Brain microvascular endothelial cell (primary cell): ENCODE measurements around the gene ICE2.
"Not testable (repeated sequence)": the region's sequence is repeated elsewhere in the genome, so short reads cannot be mapped to it uniquely, and the experiment has no call there.

ENCODE experiments used
- DNase-seq: peaks from one replicate; pipeline ENCODE4 v3.0.0-alpha.2; 2020
- H3K27ac ChIP-seq: fragments of 250-450 bp; sonication (Bioruptor Pico); 2 replicates; pipeline ENCODE4 v1.5.1; 2020; ENCODE audit warnings: mild to moderate bottlenecking, moderate library complexity
- H3K27me3 ChIP-seq: fragments of 250-450 bp; sonication (Bioruptor Pico); replicated peaks from 2 replicates; pipeline ENCODE4 v1.5.1; 2020; ENCODE audit warnings: mild to moderate bottlenecking
- H3K36me3 ChIP-seq: fragments of 250-450 bp; sonication (Bioruptor Pico); replicated peaks from 2 replicates; pipeline ENCODE4 v1.5.1; 2020; ENCODE audit warnings: mild to moderate bottlenecking
- H3K4me3 ChIP-seq: 2 replicates; pipeline ENCODE4 v1.5.1; 2011; ENCODE audit warnings: low read depth, mild to moderate bottlenecking, control low read depth, low read length, moderate library complexity
- in situ Hi-C: cut with HindIII; loops from 2 replicates; pipeline ENCODE4 v1.10.0; 2017; ENCODE audit warnings: low sequenced_read_pairs, low pct_ligation_motif_present
- TF ChIP-seq, protein P1 (sequence below): IDR thresholded peaks from 2 replicates; pipeline ENCODE4 v1.5.1; 2011; ENCODE audit warnings: low read depth, mild to moderate bottlenecking, moderate library complexity, low read length, control low read depth, inconsistent platforms; ENCODE audit errors: missing control alignments

The ICE2 gene

DNA sequence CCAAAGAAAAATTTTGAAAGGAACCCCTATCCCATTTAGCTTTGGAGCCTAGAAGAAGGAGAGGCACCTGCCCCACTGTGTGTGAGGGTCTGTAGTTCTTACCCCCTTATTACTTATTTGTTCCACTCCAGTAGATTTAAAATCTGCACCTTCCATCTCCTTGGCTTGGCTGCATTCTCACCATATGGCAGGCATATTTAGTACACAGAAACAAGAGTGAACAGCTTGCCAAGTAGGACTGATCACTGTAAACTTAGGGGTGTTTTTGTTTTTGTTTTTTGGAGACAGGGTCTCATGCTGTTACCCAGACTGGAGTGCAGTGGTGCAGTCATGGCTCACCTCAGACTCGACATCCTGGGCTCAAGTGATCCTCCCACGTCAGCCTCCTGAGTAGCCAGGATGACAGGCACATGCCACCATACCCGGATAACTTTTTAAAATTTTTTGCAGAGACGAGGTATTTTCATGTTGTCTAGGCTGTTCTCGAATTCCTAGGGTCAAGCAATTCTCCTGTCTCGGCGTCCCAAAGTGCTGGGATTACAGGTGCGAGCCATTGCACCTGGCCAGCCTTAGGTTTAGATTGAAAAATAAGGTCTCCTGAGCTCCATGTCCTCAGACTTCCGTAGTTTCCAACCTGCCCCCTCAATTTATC, 67.0 kb downstream of the ICE2 start:
- in situ Hi-C loops, result no loop called here
- DNase-seq, result no peak
- TF ChIP-seq, protein P1, sequence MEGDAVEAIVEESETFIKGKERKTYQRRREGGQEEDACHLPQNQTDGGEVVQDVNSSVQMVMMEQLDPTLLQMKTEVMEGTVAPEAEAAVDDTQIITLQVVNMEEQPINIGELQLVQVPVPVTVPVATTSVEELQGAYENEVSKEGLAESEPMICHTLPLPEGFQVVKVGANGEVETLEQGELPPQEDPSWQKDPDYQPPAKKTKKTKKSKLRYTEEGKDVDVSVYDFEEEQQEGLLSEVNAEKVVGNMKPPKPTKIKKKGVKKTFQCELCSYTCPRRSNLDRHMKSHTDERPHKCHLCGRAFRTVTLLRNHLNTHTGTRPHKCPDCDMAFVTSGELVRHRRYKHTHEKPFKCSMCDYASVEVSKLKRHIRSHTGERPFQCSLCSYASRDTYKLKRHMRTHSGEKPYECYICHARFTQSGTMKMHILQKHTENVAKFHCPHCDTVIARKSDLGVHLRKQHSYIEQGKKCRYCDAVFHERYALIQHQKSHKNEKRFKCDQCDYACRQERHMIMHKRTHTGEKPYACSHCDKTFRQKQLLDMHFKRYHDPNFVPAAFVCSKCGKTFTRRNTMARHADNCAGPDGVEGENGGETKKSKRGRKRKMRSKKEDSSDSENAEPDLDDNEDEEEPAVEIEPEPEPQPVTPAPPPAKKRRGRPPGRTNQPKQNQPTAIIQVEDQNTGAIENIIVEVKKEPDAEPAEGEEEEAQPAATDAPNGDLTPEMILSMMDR, result no peak
- no peaks in the 10 kb centered on the region for H3K36me3 ChIP-seq
- no peak overlapping the region for H3K4me3 ChIP-seq
- no peaks in the 10 kb centered on the region for H3K27me3 ChIP-seq
- no peak overlapping the region for H3K27ac ChIP-seq

DNA sequence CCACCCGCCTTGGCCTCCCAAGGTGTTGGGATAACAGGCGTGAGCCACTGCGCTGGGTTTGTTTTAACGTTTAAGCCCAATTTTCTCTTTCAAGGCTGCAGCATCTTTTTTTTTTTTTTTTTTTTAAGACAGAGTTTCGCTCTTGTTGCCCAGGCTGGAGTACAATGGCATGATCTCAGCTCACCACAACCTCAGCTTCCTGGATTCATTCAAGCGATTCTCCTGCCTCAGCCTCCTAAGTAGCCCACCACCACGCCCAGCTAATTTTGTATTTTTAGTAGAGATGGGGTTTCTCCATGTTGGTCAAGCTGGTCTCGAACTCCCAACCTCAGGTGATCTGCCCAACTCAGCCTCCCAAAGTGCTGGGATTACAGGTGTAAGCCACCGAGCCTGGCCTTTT, 68.6 kb downstream of the ICE2 start:
- H3K27ac ChIP-seq, DNase-seq, H3K36me3 ChIP-seq, in situ Hi-C loops, H3K27me3 ChIP-seq, H3K4me3 ChIP-seq: not testable (repeated sequence)

- H3K36me3 ChIP-seq, result no peaks in the 10 kb centered on the region
- H3K4me3 ChIP-seq, result no peak overlapping the region
- TF ChIP-seq, protein P1, result no peak
- H3K27ac ChIP-seq, result peak overlapping the region; percentile 28
- in situ Hi-C loops, result no loop called here
- no peak for DNase-seq
- no peaks in the 10 kb centered on the region for H3K27me3 ChIP-seq
Measured at GRCh38 chr15:60408463-60408981, 70.4 kb downstream of the ICE2 start.

GRCh38 chr15:60407415-60407805, 71.5 kb downstream of the ICE2 start:
- DNase-seq, result no peak
- in situ Hi-C loops, result no loop called here

GRCh38 chr15:60406513-60407414, 72.2 kb downstream of the ICE2 start:
- no peaks in the 10 kb centered on the region for H3K27me3 ChIP-seq
- in situ Hi-C loops, result no loop called here
- TF ChIP-seq, protein P1, result no peak
- peak overlapping the region; percentile 55 for H3K27ac ChIP-seq
- no peak for DNase-seq
- no peaks in the 10 kb centered on the region for H3K36me3 ChIP-seq
- H3K4me3 ChIP-seq, result no peak overlapping the region

More at GRCh38 chr15:60407415-60407805, 71.5 kb downstream of the ICE2 start:
- TF ChIP-seq, protein P1, result no peak
- Histone ChIP-seq H3K27ac (peak overlapping the region; percentile 55), H3K27me3 (no peaks in the 10 kb centered on the region), H3K36me3 (no peaks in the 10 kb centered on the region), H3K4me3 (no peak overlapping the region)

- Histone ChIP-seq H3K36me3 (no peaks in the 10 kb centered on the region), H3K4me3 (no peak overlapping the region), H3K27ac (no peak overlapping the region), H3K27me3 (no peaks in the 10 kb centered on the region)
- DNase-seq, result no peak
- TF ChIP-seq, protein P1, result no peak
- in situ Hi-C loops, result no loop called here
Measured at GRCh38 chr15:60405399-60405798, 73.5 kb downstream of the ICE2 start.

- H3K4me3 ChIP-seq, H3K27ac ChIP-seq, in situ Hi-C loops, H3K27me3 ChIP-seq, H3K36me3 ChIP-seq, DNase-seq: not testable (repeated sequence)
Measured at GRCh38 chr15:60404351-60404750, 74.6 kb downstream of the ICE2 start.
